HL-60 (cell line): ENCODE data around the gene RUSC1.

Experiments used
- DNase-seq, 2 experiments: peaks; one replicate each; pipeline ENCODE4 v3.0.0-alpha.2; 2010 to 2020; ENCODE audit warnings: low read depth in 1 of 2, low spot score in 1 of 2
- H3K27ac ChIP-seq: fragments of 250-450 bp; sonication (Bioruptor Pico); replicated peaks from 2 replicates; pipeline ENCODE4 v1.5.1; 2020; ENCODE audit warnings: mild to moderate bottlenecking, moderate library complexity
- H3K27me3 ChIP-seq: fragments of 250-450 bp; sonication (Bioruptor Pico); 2 replicates; pipeline ENCODE4 v1.5.1; 2021; ENCODE audit warnings: mild to moderate bottlenecking, moderate library complexity; ENCODE audit not compliant: insufficient read depth, poor library complexity, severe bottlenecking
- H3K4me3 ChIP-seq: replicated peaks from 2 replicates; pipeline ENCODE4 v1.5.1; 2011; ENCODE audit warnings: mild to moderate bottlenecking, control low read depth, low read length; ENCODE audit not compliant: insufficient read depth
- GABPA ChIP-seq: IDR thresholded peaks from 2 replicates; pipeline ENCODE4 v1.6.1; 2012; ENCODE audit warnings: low read depth
- POLR2AphosphoS5 ChIP-seq: IDR thresholded peaks from 2 replicates; pipeline ENCODE4 v1.6.1; 2012; ENCODE audit warnings: low read depth
- SPI1 ChIP-seq: IDR thresholded peaks from 2 replicates; pipeline ENCODE4 v1.6.1; 2012; ENCODE audit warnings: low read depth, mild to moderate bottlenecking, borderline replicate concordance
- long read RNA-seq: library from polyadenylated mRNA; unstranded; transcript quantifications from one replicate; pipeline ENCODE4 v2.0.0, GENCODE V29; 2020
- TF ChIP-seq, protein P1 (sequence below): IDR thresholded peaks from 2 replicates; pipeline ENCODE4 v1.6.1; 2012; ENCODE audit warnings: low read depth; ENCODE audit not compliant: insufficient replicate concordance
- TF ChIP-seq, protein P2 (sequence below): IDR thresholded peaks from one replicate; pipeline ENCODE4 v1.5.1; 2011; ENCODE audit warnings: low read length, control low read depth, inconsistent platforms; ENCODE audit not compliant: insufficient read depth

Gene RUSC1, protein sequence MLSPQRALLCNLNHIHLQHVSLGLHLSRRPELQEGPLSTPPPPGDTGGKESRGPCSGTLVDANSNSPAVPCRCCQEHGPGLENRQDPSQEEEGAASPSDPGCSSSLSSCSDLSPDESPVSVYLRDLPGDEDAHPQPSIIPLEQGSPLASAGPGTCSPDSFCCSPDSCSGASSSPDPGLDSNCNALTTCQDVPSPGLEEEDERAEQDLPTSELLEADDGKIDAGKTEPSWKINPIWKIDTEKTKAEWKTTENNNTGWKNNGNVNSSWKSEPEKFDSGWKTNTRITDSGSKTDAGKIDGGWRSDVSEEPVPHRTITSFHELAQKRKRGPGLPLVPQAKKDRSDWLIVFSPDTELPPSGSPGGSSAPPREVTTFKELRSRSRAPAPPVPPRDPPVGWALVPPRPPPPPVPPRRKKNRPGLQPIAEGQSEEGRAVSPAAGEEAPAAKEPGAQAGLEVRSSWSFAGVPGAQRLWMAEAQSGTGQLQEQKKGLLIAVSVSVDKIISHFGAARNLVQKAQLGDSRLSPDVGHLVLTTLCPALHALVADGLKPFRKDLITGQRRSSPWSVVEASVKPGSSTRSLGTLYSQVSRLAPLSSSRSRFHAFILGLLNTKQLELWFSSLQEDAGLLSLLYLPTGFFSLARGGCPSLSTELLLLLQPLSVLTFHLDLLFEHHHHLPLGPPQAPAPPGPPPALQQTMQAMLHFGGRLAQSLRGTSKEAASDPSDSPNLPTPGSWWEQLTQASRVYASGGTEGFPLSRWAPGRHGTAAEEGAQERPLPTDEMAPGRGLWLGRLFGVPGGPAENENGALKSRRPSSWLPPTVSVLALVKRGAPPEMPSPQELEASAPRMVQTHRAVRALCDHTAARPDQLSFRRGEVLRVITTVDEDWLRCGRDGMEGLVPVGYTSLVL
- long read RNA-seq, transcript RUSC1-202 (9 exons, 2,503 nt) = minor isoform, 19 of 152 reads
- long read RNA-seq, transcript RUSC1-203 (9 exons, 1,968 nt) = minor isoform, 36 of 152 reads
- long read RNA-seq, transcript RUSC1-214 (8 exons, 1,700 nt) = major isoform, 37 of 152 reads
- long read RNA-seq, partial matches to known transcripts = 1 of 152 reads
- long read RNA-seq, other reads (novel, unspliced or antisense) = 53 of 152 reads

DNA sequence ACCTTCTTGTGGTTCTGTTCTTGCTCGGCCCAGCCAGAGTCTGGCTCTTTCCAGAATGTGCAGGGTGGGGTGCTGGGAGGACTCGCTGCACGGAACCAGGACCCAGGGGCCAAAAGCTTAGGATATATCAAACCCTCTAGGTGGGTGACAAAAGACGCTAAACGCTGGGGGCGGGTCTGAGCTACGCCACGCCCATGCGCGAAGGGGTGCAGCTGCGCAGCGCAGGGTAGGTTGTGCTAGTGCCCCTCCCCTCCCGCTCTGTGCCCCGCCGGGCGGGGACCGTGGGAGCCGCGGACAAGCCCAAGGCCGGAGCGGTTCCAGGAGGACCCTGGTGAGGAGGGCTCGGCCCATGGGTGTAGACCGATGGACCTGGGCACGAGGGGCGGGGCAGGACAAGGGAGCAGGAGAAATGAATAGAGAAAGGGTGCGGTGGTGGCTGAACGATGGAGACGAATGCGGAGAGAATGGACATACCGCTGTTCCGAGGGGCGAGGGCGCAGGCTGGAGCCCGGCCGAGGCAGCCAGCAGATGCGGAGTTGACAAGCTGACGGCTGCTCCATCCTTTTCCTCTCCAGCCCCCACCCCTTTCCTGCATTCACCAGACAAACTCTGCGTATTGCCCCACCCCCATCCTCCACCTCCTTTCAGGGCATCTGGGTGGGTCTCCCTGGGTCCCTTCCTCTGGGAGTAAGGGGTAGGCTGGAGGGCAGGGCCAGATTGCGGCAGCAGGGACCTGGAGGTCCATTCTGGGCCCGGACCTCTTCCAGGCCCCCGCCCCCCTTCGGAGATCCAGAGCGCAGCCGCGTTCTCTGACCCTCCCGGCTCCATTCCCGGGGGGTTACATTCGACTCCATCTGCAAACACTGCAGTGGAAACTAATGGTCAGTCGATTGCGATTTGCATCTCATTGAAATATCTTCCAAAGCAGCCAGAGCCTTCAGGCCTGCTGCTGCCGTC is at the start of gene RUSC1:
RUSC1 (plus strand) TSS at position 234 of the 957 bp plus-strand sequence. CDS start 880 bp downstream, outside the sequence.
- DNase-seq = no peak
- no peak within 1 kb of the TSS for H3K27ac ChIP-seq
- no peaks in the 10 kb centered on the region for H3K27me3 ChIP-seq
- TF ChIP-seq GABPA = no peak
- TF ChIP-seq POLR2AphosphoS5 = peak; percentile 66; the same call in 1 of the 2 replicates
- H3K4me3 ChIP-seq = no peak within 1 kb of the TSS

DNA sequence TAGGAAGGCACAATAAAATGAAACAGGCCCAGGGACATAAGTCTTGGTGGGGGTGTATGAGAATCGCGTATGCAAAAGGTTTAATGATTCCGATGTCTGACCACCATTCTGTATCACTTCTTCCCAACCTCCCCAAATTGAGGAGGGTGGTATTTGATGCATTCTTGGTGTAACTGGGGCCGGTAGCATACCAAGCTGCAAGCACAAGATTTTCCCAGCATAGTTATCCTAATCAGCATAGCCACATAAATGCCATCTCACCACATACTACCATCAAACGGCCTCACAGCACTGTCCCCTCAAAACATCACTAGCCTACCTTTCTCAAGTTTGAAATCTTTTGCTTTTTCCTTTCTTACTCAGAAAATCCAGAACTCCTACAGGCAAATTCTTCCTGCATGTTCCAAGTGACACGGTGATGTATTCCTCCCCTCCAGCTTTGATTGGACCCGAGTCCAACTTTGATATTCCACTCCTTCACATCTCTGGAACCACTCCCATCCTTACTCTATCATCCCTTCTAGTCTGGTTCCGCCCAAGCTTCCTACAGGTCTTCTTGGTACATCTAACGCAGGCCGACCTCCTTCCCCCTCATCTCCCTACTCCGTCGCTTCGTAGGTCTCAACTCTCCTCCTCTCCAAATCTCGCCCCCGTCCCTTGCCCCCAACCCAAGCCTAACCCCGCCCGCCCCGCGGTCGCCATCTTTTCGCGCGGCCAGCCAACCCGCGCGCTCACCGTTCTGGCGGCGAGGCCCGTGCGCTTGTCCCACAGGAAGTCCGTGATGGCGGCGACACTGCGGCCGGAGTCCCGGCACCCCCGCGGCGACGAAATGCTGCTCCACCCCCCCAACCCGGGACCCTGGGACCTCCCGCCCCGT is 48.0 kb upstream of the RUSC1 start:
- Histone ChIP-seq H3K4me3 (peak overlapping the region; percentile 92), H3K27ac (peak overlapping the region; percentile 84), H3K27me3 (no peaks in the 10 kb centered on the region)
- peak in 1 of 2 experiments; percentile 61 for DNase-seq
- TF ChIP-seq, protein P1, sequence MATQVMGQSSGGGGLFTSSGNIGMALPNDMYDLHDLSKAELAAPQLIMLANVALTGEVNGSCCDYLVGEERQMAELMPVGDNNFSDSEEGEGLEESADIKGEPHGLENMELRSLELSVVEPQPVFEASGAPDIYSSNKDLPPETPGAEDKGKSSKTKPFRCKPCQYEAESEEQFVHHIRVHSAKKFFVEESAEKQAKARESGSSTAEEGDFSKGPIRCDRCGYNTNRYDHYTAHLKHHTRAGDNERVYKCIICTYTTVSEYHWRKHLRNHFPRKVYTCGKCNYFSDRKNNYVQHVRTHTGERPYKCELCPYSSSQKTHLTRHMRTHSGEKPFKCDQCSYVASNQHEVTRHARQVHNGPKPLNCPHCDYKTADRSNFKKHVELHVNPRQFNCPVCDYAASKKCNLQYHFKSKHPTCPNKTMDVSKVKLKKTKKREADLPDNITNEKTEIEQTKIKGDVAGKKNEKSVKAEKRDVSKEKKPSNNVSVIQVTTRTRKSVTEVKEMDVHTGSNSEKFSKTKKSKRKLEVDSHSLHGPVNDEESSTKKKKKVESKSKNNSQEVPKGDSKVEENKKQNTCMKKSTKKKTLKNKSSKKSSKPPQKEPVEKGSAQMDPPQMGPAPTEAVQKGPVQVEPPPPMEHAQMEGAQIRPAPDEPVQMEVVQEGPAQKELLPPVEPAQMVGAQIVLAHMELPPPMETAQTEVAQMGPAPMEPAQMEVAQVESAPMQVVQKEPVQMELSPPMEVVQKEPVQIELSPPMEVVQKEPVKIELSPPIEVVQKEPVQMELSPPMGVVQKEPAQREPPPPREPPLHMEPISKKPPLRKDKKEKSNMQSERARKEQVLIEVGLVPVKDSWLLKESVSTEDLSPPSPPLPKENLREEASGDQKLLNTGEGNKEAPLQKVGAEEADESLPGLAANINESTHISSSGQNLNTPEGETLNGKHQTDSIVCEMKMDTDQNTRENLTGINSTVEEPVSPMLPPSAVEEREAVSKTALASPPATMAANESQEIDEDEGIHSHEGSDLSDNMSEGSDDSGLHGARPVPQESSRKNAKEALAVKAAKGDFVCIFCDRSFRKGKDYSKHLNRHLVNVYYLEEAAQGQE = no peak
- no peak for TF ChIP-seq GABPA
- TF ChIP-seq, protein P2, sequence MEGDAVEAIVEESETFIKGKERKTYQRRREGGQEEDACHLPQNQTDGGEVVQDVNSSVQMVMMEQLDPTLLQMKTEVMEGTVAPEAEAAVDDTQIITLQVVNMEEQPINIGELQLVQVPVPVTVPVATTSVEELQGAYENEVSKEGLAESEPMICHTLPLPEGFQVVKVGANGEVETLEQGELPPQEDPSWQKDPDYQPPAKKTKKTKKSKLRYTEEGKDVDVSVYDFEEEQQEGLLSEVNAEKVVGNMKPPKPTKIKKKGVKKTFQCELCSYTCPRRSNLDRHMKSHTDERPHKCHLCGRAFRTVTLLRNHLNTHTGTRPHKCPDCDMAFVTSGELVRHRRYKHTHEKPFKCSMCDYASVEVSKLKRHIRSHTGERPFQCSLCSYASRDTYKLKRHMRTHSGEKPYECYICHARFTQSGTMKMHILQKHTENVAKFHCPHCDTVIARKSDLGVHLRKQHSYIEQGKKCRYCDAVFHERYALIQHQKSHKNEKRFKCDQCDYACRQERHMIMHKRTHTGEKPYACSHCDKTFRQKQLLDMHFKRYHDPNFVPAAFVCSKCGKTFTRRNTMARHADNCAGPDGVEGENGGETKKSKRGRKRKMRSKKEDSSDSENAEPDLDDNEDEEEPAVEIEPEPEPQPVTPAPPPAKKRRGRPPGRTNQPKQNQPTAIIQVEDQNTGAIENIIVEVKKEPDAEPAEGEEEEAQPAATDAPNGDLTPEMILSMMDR = no peak

DNA sequence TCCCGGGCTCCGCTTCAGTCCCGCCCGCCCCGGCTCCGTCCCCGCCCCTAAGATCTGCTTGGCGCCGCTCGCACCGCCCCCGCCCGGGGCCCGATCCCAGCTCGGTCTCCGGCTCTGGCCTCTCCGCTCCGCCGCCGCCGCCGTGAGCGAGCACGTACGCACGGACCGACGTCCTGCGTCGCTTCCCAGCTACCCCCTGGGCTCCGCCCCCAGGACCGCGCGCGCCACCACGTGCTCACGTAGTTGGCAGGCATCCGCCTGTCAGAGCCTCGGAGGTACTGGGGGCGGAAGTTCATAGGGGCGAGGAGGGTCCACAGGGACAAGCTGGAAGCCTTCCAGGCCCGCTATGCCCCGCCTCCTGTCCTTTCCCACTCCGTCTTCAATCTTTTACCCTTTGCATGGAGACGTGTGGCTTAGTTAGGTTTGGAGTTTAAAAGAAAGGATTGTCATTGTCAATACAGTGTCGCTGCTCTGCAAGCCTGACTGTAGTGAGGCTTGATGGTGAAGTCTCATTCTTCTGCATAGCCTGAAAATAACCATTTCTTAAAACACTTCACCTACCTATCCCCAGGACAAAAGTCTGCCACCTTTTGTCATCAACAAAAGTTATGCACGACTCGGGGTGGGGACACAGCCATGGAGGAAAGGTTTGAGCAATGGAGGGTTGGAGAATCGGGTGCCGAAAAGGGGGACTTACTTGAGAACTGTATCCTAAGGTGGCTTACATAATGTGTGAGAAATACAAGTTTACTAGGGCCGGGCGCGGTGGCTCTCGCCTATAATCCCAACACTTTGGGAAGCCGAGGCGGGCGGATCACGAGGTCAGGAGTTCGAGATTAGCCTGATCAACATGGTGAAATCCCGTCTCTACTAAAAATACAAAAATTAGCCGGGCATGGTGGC is 47.1 kb upstream of the RUSC1 start, which contains the start of gene CLK2:
CLK2 (minus strand) TSS at position 162 of the 903 bp plus-strand sequence. CDS start 2,527 bp downstream, outside the sequence.
- Histone ChIP-seq H3K27me3 (no peaks in the 10 kb centered on the region), H3K27ac (peak within 1 kb of the TSS; percentile 84), H3K4me3 (peak within 1 kb of the TSS; percentile 92)
- TF ChIP-seq, protein P1 = no peak
- TF ChIP-seq, protein P2 = no peak
- TF ChIP-seq GABPA = no peak
- TF ChIP-seq POLR2AphosphoS5 = peak; percentile 80
- peak; percentile 54; the same call in 1 of the 2 replicates for TF ChIP-seq SPI1
- peak; percentile 98 for DNase-seq
